Mesendoderm (in vitro differentiated cells): Measurements from ENCODE around the gene KRT81.
"Not testable (repeated sequence)": the region's sequence is repeated elsewhere in the genome, so short reads cannot be mapped to it uniquely, and the experiment has no call there.

Experiments
- DNase-seq: peaks from one replicate; pipeline ENCODE4 v3.0.0; 2013
- H2AK5ac ChIP-seq: 2 replicates; pipeline ENCODE4 v1.6.1; 2013; ENCODE audit warnings: low read length, inconsistent platforms
- H2BK120ac ChIP-seq: 2 replicates; pipeline ENCODE4 v1.6.1; 2013; ENCODE audit warnings: low read depth, mild to moderate bottlenecking, low read length, moderate library complexity, mixed read lengths
- H2BK15ac ChIP-seq: replicated peaks from 2 replicates; pipeline ENCODE4 v1.6.1; 2013; ENCODE audit warnings: low read depth, mild to moderate bottlenecking, moderate library complexity
- H2BK5ac ChIP-seq: 2 replicates; pipeline ENCODE4 v1.6.1; 2013; ENCODE audit warnings: low read length, inconsistent platforms
- H3K18ac ChIP-seq: 2 replicates; pipeline ENCODE4 v1.6.1; 2013; ENCODE audit warnings: mild to moderate bottlenecking, low read length, mixed read lengths
- H3K23ac ChIP-seq: one replicate; pipeline ENCODE4 v1.6.1; 2013; ENCODE audit warnings: low read length
- H3K27ac ChIP-seq: 2 replicates; pipeline ENCODE4 v1.5.1; 2013; ENCODE audit warnings: low read depth, mild to moderate bottlenecking, inconsistent platforms, low read length, moderate library complexity
- H3K27me3 ChIP-seq: 2 replicates; pipeline ENCODE4 v1.6.1; 2013; ENCODE audit warnings: low read length, control low read depth, mild to moderate bottlenecking, inconsistent platforms; ENCODE audit not compliant: insufficient read depth, poor library complexity
- H3K36me3 ChIP-seq: 2 replicates; pipeline ENCODE4 v1.6.1; 2013; ENCODE audit warnings: low read length, inconsistent platforms; ENCODE audit not compliant: control insufficient read depth, insufficient read depth
- H3K4ac ChIP-seq: one replicate; pipeline ENCODE4 v1.6.1; 2013; ENCODE audit warnings: low read depth, mild to moderate bottlenecking, low read length, moderate library complexity
- H3K4me1 ChIP-seq: 2 replicates; pipeline ENCODE4 v1.6.1; 2013; ENCODE audit warnings: low read depth, low read length, inconsistent platforms; ENCODE audit not compliant: control insufficient read depth
- H3K4me2 ChIP-seq: 2 replicates; pipeline ENCODE4 v1.6.1; 2013; ENCODE audit warnings: low read length
- H3K4me3 ChIP-seq: 2 replicates; pipeline ENCODE4 v1.5.1; 2013; ENCODE audit warnings: mild to moderate bottlenecking, low read length
- H3K56ac ChIP-seq: one replicate; pipeline ENCODE4 v1.6.1; 2013; ENCODE audit warnings: low read length
- H3K79me1 ChIP-seq: 2 replicates; pipeline ENCODE4 v1.6.1; 2013; ENCODE audit warnings: low read length, inconsistent platforms
- H3K79me2 ChIP-seq: 2 replicates; pipeline ENCODE4 v1.6.1; 2013; ENCODE audit warnings: mild to moderate bottlenecking, low read length; ENCODE audit not compliant: control insufficient read depth, insufficient read depth
- H3K9ac ChIP-seq: 2 replicates; pipeline ENCODE4 v1.6.1; 2013; ENCODE audit warnings: low read length, inconsistent platforms
- H4K5ac ChIP-seq: one replicate; pipeline ENCODE4 v1.6.1; 2013; ENCODE audit warnings: low read length
- H4K8ac ChIP-seq: one replicate; pipeline ENCODE4 v1.6.1; 2013; ENCODE audit warnings: low read depth, mild to moderate bottlenecking, control low read depth, low read length, moderate library complexity
- WGBS: extraction: QIAGEN DNeasy Blood & Tissue Kit; methylation state at CpG from one replicate; pipeline ENCODE4 v1.1.7; 2013; ENCODE audit warnings: low lambda C conversion rate, missing lambda C conversion rate; ENCODE audit not compliant: insufficient coverage; ENCODE audit errors: extremely low coverage; 5-methylcytosine and 5-hydroxymethylcytosine counted together

Gene KRT81

DNA sequence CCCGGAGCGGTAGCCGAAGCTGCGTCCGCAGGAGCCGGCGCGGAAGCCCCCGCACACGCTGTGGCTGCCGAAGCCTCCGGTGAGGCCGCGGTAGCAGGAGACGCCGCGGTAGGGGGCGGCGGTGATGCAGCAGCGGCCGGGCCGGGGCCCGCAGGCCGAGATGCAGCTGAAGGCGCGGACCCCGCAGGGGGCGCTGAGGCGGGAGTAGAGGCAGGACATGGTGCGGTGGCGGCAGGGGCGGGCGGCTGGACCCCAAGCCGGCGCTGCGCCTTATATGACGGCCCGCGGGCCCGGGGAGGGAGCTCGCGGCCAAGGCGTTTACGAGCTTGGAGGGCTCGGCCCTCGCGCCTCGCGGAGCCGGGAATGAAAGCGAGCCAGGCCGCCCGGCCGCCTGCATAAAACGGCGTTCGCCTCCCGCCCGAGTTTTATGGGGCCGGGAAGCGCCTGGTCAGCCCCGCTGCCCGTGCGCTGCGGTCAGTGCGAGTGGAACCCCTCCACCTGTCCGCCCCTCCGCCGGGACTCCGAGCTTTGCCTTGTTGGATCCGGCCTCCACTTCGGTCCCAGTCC lies 32.9 kb downstream of the KRT81 start:
- peaks cover 10% of the 10 kb centered on the region for H3K27me3 ChIP-seq
- H3K4me3 ChIP-seq: no peak overlapping the region
- H2BK15ac ChIP-seq: no peak overlapping the region
- H3K4ac ChIP-seq: no peak overlapping the region
- no peaks in the 10 kb centered on the region for H3K4me1 ChIP-seq
- peak overlapping the region; percentile 29 for H3K4me2 ChIP-seq
- peak; percentile 48 for DNase-seq
- no peak overlapping the region for H3K18ac ChIP-seq
- H3K56ac ChIP-seq: peak overlapping the region; percentile 40
- no peak overlapping the region for H2AK5ac ChIP-seq
- no peak overlapping the region for H3K27ac ChIP-seq
- H2BK120ac ChIP-seq: no peak overlapping the region
- no peaks in the 10 kb centered on the region for H3K79me1 ChIP-seq
- no peak overlapping the region for H3K23ac ChIP-seq
- H4K8ac ChIP-seq: no peak overlapping the region
- WGBS: no CpG with 5 or more reads among the region's 72 CpGs
- H2BK5ac ChIP-seq: no peak overlapping the region
- H3K79me2 ChIP-seq: no peaks in the 10 kb centered on the region
- no peak overlapping the region for H3K9ac ChIP-seq
- no peaks in the 10 kb centered on the region for H3K36me3 ChIP-seq
- H4K5ac ChIP-seq: no peak overlapping the region

GRCh38 chr12:52257922-52258321 lies 33.4 kb downstream of the KRT81 start:
- H2BK120ac ChIP-seq, H4K8ac ChIP-seq: not testable (repeated sequence)

DNA sequence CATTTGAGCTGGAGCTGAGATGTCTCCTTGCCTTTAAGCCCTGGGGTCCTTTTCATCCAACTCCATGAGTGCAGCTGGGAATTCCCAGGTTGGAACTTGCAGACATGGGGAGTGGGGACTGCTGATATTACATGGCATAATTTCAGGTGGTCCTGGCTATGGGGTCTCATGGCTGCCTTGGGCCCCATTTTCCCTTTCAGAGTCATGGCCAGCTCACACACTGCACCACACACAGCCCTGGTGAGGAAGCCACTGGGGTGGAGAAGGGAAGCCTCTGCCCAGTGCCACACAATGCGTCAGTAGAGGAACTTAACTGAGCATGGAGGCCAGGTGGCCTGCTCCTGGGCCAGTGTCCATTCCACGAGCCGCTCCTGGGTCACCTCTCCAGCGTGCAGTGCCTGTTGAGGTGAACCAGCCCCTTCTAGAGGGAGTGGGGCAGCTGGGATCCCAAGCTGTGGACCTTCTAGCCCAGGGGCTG lies 34.2 kb downstream of the KRT81 start:
- Histone ChIP-seq H3K27me3 (peaks cover 10% of the 10 kb centered on the region), H3K18ac (no peak overlapping the region), H3K79me1 (no peaks in the 10 kb centered on the region), H3K4me3 (no peak overlapping the region), H3K27ac (no peak overlapping the region), H3K4me2 (no peak overlapping the region), H2BK120ac (no peak overlapping the region), H4K5ac (no peak overlapping the region), H3K9ac (no peak overlapping the region), H3K23ac (no peak overlapping the region), H2BK15ac (no peak overlapping the region), H3K56ac (no peak overlapping the region), H3K36me3 (no peaks in the 10 kb centered on the region), H4K8ac (no peak overlapping the region), H3K79me2 (no peaks in the 10 kb centered on the region), H2BK5ac (no peak overlapping the region), H3K4ac (no peak overlapping the region), H2AK5ac (no peak overlapping the region), H3K4me1 (no peaks in the 10 kb centered on the region)
- DNase-seq: no peak
- WGBS: no CpG with 5 or more reads among the region's 4 CpGs

More at GRCh38 chr12:52257922-52258321, 33.4 kb downstream of the KRT81 start:
- not testable (repeated sequence) for H3K27me3 ChIP-seq, H3K9ac ChIP-seq, H3K18ac ChIP-seq, H2BK15ac ChIP-seq, H3K23ac ChIP-seq, H3K4me2 ChIP-seq, H3K4ac ChIP-seq, H4K5ac ChIP-seq, H3K79me2 ChIP-seq, H3K79me1 ChIP-seq, H3K56ac ChIP-seq, H3K4me1 ChIP-seq, H2AK5ac ChIP-seq, H3K27ac ChIP-seq, H3K4me3 ChIP-seq, H3K36me3 ChIP-seq, DNase-seq, H2BK5ac ChIP-seq
- WGBS: no CpG with 5 or more reads among the region's 13 CpGs

DNA sequence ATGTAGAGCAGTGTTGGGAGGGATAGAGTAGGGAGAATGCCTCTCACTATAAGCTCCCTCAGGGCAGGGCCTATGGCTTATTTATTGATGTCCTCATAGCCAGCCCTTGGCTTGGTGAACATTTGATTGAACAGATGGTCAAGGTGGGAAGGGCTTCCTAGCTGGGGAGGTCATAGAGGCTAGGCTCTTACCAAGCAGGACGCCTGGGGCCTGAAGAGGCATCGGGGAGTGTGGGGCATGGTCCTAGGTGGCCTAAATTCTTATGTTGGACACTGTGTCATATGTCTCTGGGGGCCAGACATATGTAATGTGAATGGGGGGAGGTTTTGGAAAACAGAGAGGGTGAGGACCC lies 34.8 kb downstream of the KRT81 start:
- Histone ChIP-seq H2BK5ac (no peak overlapping the region), H3K56ac (no peak overlapping the region), H2AK5ac (no peak overlapping the region), H3K27me3 (peaks cover 10% of the 10 kb centered on the region), H3K4me2 (no peak overlapping the region), H2BK15ac (no peak overlapping the region), H4K5ac (no peak overlapping the region), H3K27ac (no peak overlapping the region), H3K79me1 (no peaks in the 10 kb centered on the region), H4K8ac (no peak overlapping the region), H3K79me2 (no peaks in the 10 kb centered on the region), H3K4me3 (no peak overlapping the region), H3K4me1 (no peaks in the 10 kb centered on the region), H3K4ac (no peak overlapping the region), H3K23ac (no peak overlapping the region), H2BK120ac (no peak overlapping the region), H3K36me3 (no peaks in the 10 kb centered on the region), H3K9ac (no peak overlapping the region), H3K18ac (no peak overlapping the region)
- WGBS: no CpG with 5 or more reads among the region's 2 CpGs
- DNase-seq: no peak

- no peak overlapping the region for H3K23ac ChIP-seq
Measured at GRCh38 chr12:52255926-52256583, 35.3 kb downstream of the KRT81 start.

More at GRCh38 chr12:52255926-52256583, 35.3 kb downstream of the KRT81 start:
- Histone ChIP-seq H2AK5ac (no peak overlapping the region), H2BK120ac (no peak overlapping the region), H3K79me2 (no peaks in the 10 kb centered on the region), H3K56ac (no peak overlapping the region), H4K5ac (no peak overlapping the region), H3K4ac (no peak overlapping the region), H3K27me3 (peaks cover 10% of the 10 kb centered on the region), H3K18ac (no peak overlapping the region), H4K8ac (no peak overlapping the region), H3K36me3 (no peaks in the 10 kb centered on the region), H3K9ac (no peak overlapping the region), H2BK5ac (no peak overlapping the region), H3K79me1 (no peaks in the 10 kb centered on the region), H3K27ac (no peak overlapping the region), H2BK15ac (no peak overlapping the region), H3K4me1 (no peaks in the 10 kb centered on the region), H3K4me2 (no peak overlapping the region), H3K4me3 (no peak overlapping the region)
- WGBS: no CpG with 5 or more reads among the region's 9 CpGs
- no peak for DNase-seq
